NCI-H2107 treated with DMSO at 0.1 percent for 48 hours (cell line): ENCODE results near the gene C18orf54.
"Not testable (repeated sequence)": the region's sequence is repeated elsewhere in the genome, so short reads cannot be mapped to it uniquely, and the experiment has no call there.

Experiments
- DNase-seq: peaks from one replicate; lab custom pipeline; 2025; ENCODE audit not compliant: unreplicated experiment; lab: John Stamatoyannopoulos, UW

C18orf54 gene

GRCh38 chr18:54386800-54387495, 29.2 kb downstream of the C18orf54 start:
- DNase-seq, result not testable (repeated sequence)

- DNase-seq, result no peak
These were observed 29.9 kb downstream of the C18orf54 start for GRCh38 chr18:54387631-54388030.

GRCh38 chr18:54388203-54389142, 30.8 kb downstream of the C18orf54 start:
- DNase-seq, result peak; percentile 2

- no peak for DNase-seq
These were observed 31.4 kb downstream of the C18orf54 start for GRCh38 chr18:54389143-54389505.

GRCh38 chr18:54390838-54391237, 33.1 kb downstream of the C18orf54 start:
- DNase-seq, result no peak

DNA sequence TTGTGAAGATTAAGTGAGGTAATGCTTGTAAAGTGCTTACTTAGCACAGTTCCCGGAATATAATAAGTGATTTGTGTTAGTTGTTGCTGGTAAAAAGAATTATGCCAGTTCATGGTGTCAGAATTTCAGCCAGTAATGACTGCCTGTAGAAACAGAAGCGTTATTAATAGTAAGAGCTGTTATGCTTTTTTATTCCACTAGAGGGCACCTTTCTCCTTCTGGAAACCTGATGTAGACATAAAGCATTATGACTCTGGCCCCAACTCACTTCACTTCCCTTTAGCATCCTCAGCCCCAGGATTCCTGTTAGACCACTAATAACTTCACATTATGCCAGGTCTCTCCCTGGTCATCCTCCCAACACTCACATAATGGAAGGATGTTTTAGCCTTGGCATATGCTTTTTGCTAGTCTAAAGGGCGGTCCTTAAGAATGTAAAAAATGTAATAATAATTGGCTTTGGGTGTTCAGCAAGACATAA, 34.9 kb downstream of the C18orf54 start:
- DNase-seq, result peak; percentile 89

DNA sequence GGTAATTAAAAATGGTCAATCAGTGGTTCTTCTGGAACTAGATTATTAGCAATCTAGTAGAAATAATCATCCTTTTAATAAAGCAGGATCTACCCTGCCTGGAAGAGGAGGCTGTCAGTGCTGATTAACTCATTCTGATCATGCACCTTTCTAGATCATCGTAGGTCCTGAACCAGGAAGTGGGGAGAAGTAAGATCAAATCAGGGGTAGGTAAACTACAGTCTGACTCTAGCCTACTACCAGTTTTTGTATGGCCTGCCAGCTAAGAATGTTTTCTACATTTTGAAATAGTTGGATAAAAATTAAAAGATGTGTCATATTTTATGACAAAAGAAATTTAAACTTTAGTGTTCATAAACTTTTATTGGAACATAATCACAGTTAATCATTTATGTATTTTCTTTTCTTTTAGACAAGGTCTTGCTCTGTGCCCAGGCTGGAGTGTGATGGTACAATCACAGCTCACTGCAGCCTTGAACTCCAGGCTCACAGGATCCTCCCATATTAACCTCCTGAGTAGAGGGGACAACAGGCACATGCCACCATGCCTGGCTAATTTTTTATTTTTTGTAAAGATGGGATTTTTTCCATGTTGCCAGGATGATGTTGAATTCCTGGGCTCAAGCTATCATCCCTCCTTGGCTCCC, 36.1 kb downstream of the C18orf54 start:
- DNase-seq, result no peak

DNA sequence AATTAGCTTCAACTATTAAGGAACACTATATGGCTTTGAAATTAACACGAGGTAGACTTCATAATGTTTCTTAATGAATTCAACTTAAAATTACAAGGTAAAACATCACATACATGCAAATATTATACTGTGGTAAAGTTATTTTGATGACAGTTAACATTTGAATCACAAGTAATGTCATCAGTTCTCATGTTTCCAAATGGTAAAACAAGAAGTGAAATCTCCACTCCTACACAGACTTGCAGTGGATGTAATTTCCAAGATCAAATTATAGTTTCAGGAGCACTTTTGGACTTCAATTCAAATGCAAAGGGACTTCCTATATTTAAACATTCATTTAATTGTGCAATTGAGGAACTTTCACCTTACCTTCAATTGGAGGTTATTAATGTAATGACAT, 39.1 kb downstream of the C18orf54 start:
- DNase-seq, result no peak

DNA sequence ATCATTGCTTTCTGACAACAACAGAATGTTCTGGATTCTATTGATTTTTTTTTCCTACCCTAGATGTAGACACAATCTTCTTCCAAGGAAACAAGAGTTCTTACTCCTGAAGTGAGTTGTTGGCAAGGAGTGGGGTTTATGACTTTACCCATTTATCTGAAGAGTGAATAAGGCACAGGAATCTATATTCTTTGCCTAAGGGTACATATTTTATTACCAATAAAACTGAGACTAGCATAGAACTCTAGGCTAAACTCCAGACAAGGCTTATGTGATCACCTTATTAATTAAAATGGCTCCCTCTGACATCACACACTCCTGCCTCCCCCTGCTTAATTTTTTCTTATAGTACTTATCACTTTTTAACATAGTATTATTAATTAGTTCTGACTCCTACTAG, 47.6 kb downstream of the C18orf54 start:
- DNase-seq, result no peak

DNA sequence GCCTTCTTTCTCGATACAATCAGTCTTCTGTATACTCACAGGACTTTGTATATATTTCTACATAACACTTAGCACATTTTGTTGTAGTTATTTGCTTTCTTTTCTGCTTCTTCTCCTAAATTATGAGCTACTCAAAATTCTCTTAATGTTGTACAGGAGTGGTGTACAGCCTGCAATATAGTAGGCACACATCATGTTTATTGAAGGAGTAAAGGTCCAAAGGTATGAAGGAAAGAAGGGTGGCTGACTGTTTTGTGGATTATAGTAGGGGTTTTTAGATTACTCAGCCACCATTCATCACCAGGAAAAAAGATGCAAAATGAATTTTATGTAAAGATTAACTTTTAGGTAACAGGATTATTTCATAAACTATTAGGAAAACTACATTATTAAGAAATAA, 54.1 kb downstream of the C18orf54 start:
- DNase-seq, result no peak

DNA sequence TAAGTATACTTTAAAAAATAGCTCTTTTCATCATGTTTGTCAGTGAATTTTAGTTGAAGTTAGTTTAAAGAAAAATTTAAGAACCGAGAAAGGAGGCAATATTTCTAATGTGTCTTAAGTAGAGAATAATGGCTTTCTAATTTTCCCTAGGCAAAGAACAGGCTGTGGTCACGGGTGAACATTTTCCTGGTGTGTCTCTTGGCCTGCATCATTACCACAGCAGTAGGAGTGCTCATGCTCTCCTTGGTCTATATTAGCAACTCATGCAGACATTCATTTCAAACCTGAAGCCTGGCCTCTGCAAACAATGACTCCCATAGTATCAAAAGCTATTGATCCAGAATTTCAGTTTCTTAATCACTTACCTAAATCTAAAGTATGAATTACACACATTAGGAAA, 57.4 kb downstream of the C18orf54 start:
- no peak for DNase-seq

- no peak for DNase-seq
These were observed 58.7 kb downstream of the C18orf54 start for GRCh38 chr18:54416436-54416835.

- DNase-seq, result no peak
These were observed 66.1 kb downstream of the C18orf54 start for GRCh38 chr18:54423831-54424230.

GRCh38 chr18:54426085-54426665, 68.5 kb downstream of the C18orf54 start:
- DNase-seq, result no peak
